Measurements from ENCODE around the gene C4orf54.

Gene C4orf54

GRCh38 chr4:99633772-99634171, 23.9 kb downstream of the C4orf54 start:
- in situ Hi-C loops (cut with HindIII; ENCODE audit: low pct_ligation_motif_present, low pct_unique_long_range_greater_than_20kb, low sequenced_read_pairs) = no loop called here
- DNase-seq = no peak

- DNase-seq = no peak
- in situ Hi-C loops (cut with HindIII; ENCODE audit: low pct_ligation_motif_present, low pct_unique_long_range_greater_than_20kb, low sequenced_read_pairs) = no loop called here
Measured at GRCh38 chr4:99630857-99631360, 26.7 kb downstream of the C4orf54 start.

- in situ Hi-C loops (cut with HindIII; ENCODE audit: low pct_ligation_motif_present, low pct_unique_long_range_greater_than_20kb, low sequenced_read_pairs) = no loop called here
Measured at GRCh38 chr4:99629962-99630554, 27.6 kb downstream of the C4orf54 start.

GRCh38 chr4:99628040-99628439, 29.6 kb downstream of the C4orf54 start:
- DNase-seq = no peak
- in situ Hi-C loops (cut with HindIII; ENCODE audit: low pct_ligation_motif_present, low pct_unique_long_range_greater_than_20kb, low sequenced_read_pairs) = no loop called here

More at GRCh38 chr4:99629962-99630554, 27.6 kb downstream of the C4orf54 start:
- no peak for DNase-seq

DNA sequence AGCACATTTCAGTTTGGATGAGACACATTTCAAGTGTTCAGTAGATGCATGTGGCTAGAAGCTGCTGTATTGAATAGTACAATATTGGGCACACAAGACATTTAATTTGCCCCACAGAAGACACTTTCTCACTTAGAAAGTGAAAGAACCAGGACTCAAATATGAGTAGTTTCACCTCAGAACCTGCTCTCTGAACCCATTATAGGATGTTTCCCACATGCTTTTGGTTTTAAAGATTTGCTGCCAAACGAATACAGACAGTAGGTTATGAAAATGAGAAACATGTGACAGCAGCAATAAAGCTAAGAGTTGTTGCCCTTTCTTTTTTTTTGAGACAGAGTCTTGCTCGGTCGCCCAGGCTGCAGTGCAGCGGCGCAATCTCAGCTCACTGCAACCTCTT, 32.3 kb downstream of the C4orf54 start:
- in situ Hi-C loops (cut with HindIII; ENCODE audit: low pct_ligation_motif_present, low pct_unique_long_range_greater_than_20kb, low sequenced_read_pairs) = no loop called here
- DNase-seq = no peak

- DNase-seq = no peak
- in situ Hi-C loops (cut with HindIII; ENCODE audit: low pct_ligation_motif_present, low pct_unique_long_range_greater_than_20kb, low sequenced_read_pairs) = no loop called here
Measured at GRCh38 chr4:99624141-99624719, 33.4 kb downstream of the C4orf54 start.

GRCh38 chr4:99622341-99622740, 35.3 kb downstream of the C4orf54 start:
- in situ Hi-C loops (cut with HindIII; ENCODE audit: low pct_ligation_motif_present, low pct_unique_long_range_greater_than_20kb, low sequenced_read_pairs) = no loop called here
- no peak for DNase-seq

DNA sequence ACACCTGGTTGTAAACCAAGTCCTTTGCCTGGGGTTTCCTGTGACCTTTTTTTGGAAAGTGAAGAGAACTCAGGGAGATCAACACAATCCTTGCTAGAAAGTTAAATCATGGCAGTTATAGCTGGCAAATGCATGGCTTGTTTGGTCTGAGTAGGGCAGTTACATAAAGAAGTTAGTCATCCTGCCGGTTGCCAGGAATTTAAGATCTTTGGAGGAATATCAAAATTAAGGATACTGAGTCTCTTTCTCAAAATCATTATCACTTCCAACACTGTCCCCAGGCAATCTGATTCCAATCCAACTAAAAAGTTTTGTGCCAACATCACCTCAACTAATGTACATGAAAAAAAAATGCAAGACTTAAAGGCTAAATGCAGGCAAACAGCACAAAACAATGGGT, 40.3 kb downstream of the C4orf54 start:
- DNase-seq = no peak
- in situ Hi-C loops (cut with HindIII; ENCODE audit: low pct_ligation_motif_present, low pct_unique_long_range_greater_than_20kb, low sequenced_read_pairs) = no loop called here

- in situ Hi-C loops (cut with HindIII; ENCODE audit: low pct_ligation_motif_present, low pct_unique_long_range_greater_than_20kb, low sequenced_read_pairs) = no loop called here
- no peak for DNase-seq
Measured at GRCh38 chr4:99615170-99615820, 42.3 kb downstream of the C4orf54 start.

GRCh38 chr4:99614491-99614890, 43.1 kb downstream of the C4orf54 start:
- in situ Hi-C loops (cut with HindIII; ENCODE audit: low pct_ligation_motif_present, low pct_unique_long_range_greater_than_20kb, low sequenced_read_pairs) = no loop called here
- no peak for DNase-seq

GRCh38 chr4:99612704-99613103, 44.9 kb downstream of the C4orf54 start:
- DNase-seq = no peak
- in situ Hi-C loops (cut with HindIII; ENCODE audit: low pct_ligation_motif_present, low pct_unique_long_range_greater_than_20kb, low sequenced_read_pairs) = no loop called here

DNA sequence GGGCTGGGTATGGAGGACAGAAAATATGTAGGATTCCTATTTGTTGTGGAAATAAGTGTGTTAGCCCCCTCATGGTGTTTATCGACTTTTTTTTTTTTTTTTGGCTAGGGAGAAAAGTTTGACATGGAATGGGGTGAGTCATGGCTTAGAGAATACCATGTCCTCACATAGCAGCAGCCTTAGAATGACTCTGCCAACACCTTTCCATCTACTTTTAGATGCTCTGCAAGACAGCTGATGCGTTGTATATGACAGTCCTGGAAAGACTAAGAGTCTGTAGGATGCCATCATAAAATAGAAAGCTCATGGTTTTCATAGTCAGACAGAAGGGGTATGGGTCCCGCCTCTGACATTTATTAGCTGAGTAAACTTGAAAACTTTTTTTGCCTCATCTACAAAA, 45.3 kb downstream of the C4orf54 start:
- DNase-seq = no peak
- in situ Hi-C loops (cut with HindIII; ENCODE audit: low pct_ligation_motif_present, low pct_unique_long_range_greater_than_20kb, low sequenced_read_pairs) = no loop called here

DNA sequence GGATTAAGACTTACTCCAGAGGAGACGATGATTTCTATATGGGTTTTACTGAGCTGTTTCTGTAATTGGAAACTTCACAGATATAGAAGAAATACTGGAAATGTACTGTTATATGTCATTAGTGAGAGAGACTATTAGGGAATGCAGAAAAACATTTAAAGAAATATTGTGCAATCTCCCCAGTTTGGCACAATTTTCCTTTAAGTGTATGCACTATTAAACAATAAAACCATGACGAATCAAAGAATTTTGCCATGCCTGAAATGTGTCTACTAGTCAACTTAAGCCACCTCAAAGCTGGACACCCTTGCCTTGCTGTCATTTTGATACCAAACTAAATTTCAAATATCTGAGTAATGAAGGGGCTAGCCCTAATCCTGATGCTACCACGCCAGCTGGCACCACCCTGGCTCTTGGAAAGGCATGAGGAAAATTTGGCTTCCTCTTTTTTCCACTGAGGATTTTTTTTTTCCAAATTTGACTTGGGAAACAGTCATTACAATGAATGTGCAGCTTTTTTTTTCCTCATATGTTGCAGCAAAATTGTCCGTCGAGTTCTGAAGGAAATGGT, 46.9 kb downstream of the C4orf54 start:
- DNase-seq = no peak
- in situ Hi-C loops (cut with HindIII; ENCODE audit: low pct_ligation_motif_present, low pct_unique_long_range_greater_than_20kb, low sequenced_read_pairs) = no loop called here

DNA sequence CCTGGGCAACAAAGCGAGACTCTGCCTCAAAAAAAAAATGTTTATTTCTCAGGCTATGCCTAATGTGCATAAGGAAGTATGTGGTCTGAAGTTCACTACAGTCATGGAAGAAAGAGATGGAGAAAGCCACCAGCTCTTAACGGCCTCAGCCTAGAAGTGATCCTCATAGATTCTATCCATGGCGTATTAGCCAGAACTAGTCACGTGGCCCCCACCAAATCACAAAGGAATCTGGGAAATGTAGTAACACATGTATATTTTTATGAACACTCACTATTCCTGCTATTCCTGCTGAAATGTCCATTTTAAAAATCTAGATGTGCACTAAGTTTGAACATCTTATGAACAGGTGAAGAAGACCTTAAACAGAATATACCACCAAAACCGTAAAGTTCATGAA, 49.2 kb downstream of the C4orf54 start:
- in situ Hi-C loops (cut with HindIII; ENCODE audit: low pct_ligation_motif_present, low pct_unique_long_range_greater_than_20kb, low sequenced_read_pairs) = no loop called here
- no peak for DNase-seq
